Mesendoderm (in vitro differentiated cells): ENCODE results near the gene DCC.

Experiments used
- DNase-seq: peaks from one replicate; pipeline ENCODE4 v3.0.0; 2013
- H2AK5ac ChIP-seq: 2 replicates; pipeline ENCODE4 v1.6.1; 2013; ENCODE audit warnings: low read length, inconsistent platforms
- H2BK120ac ChIP-seq: 2 replicates; pipeline ENCODE4 v1.6.1; 2013; ENCODE audit warnings: low read depth, mild to moderate bottlenecking, low read length, moderate library complexity, mixed read lengths
- H2BK15ac ChIP-seq: replicated peaks from 2 replicates; pipeline ENCODE4 v1.6.1; 2013; ENCODE audit warnings: low read depth, mild to moderate bottlenecking, moderate library complexity
- H2BK5ac ChIP-seq: 2 replicates; pipeline ENCODE4 v1.6.1; 2013; ENCODE audit warnings: low read length, inconsistent platforms
- H3K18ac ChIP-seq: 2 replicates; pipeline ENCODE4 v1.6.1; 2013; ENCODE audit warnings: mild to moderate bottlenecking, low read length, mixed read lengths
- H3K23ac ChIP-seq: one replicate; pipeline ENCODE4 v1.6.1; 2013; ENCODE audit warnings: low read length
- H3K27ac ChIP-seq: 2 replicates; pipeline ENCODE4 v1.5.1; 2013; ENCODE audit warnings: low read depth, mild to moderate bottlenecking, inconsistent platforms, low read length, moderate library complexity
- H3K27me3 ChIP-seq: 2 replicates; pipeline ENCODE4 v1.6.1; 2013; ENCODE audit warnings: low read length, control low read depth, mild to moderate bottlenecking, inconsistent platforms; ENCODE audit not compliant: insufficient read depth, poor library complexity
- H3K36me3 ChIP-seq: 2 replicates; pipeline ENCODE4 v1.6.1; 2013; ENCODE audit warnings: low read length, inconsistent platforms; ENCODE audit not compliant: control insufficient read depth, insufficient read depth
- H3K4ac ChIP-seq: one replicate; pipeline ENCODE4 v1.6.1; 2013; ENCODE audit warnings: low read depth, mild to moderate bottlenecking, low read length, moderate library complexity
- H3K4me1 ChIP-seq: 2 replicates; pipeline ENCODE4 v1.6.1; 2013; ENCODE audit warnings: low read depth, low read length, inconsistent platforms; ENCODE audit not compliant: control insufficient read depth
- H3K4me2 ChIP-seq: 2 replicates; pipeline ENCODE4 v1.6.1; 2013; ENCODE audit warnings: low read length
- H3K4me3 ChIP-seq: 2 replicates; pipeline ENCODE4 v1.5.1; 2013; ENCODE audit warnings: mild to moderate bottlenecking, low read length
- H3K56ac ChIP-seq: one replicate; pipeline ENCODE4 v1.6.1; 2013; ENCODE audit warnings: low read length
- H3K79me1 ChIP-seq: 2 replicates; pipeline ENCODE4 v1.6.1; 2013; ENCODE audit warnings: low read length, inconsistent platforms
- H3K79me2 ChIP-seq: 2 replicates; pipeline ENCODE4 v1.6.1; 2013; ENCODE audit warnings: mild to moderate bottlenecking, low read length; ENCODE audit not compliant: control insufficient read depth, insufficient read depth
- H3K9ac ChIP-seq: 2 replicates; pipeline ENCODE4 v1.6.1; 2013; ENCODE audit warnings: low read length, inconsistent platforms
- H4K5ac ChIP-seq: one replicate; pipeline ENCODE4 v1.6.1; 2013; ENCODE audit warnings: low read length
- H4K8ac ChIP-seq: one replicate; pipeline ENCODE4 v1.6.1; 2013; ENCODE audit warnings: low read depth, mild to moderate bottlenecking, control low read depth, low read length, moderate library complexity
- WGBS: extraction: QIAGEN DNeasy Blood & Tissue Kit; methylation state at CpG from one replicate; pipeline ENCODE4 v1.1.7; 2013; ENCODE audit warnings: low lambda C conversion rate, missing lambda C conversion rate; ENCODE audit not compliant: insufficient coverage; ENCODE audit errors: extremely low coverage; 5-methylcytosine and 5-hydroxymethylcytosine counted together

DCC gene

DNA sequence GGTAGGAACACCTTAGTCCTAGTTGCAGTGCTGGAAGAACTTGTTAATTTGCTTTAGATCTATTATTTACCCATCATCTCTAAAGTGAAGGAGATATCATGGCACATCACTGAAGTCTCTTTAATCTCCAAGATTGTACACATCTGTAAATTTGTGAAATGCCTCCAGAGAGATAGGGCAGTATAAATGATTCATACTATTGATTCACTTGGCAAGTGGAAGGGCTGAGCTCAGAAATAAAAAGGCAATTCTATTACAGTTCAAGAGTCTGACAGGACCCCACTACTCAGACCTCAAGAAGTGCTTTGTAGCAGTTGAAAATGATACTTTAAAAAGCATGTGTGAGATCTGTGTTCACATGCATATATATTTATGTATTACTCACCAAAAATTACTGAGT lies 489.3 kb downstream of the DCC start:
- H3K4me2 ChIP-seq = no peak overlapping the region
- no peak for DNase-seq
- no peak overlapping the region for H3K23ac ChIP-seq
- no peaks in the 10 kb centered on the region for H3K79me1 ChIP-seq
- H3K4me3 ChIP-seq = no peak overlapping the region
- H3K56ac ChIP-seq = no peak overlapping the region
- no peak overlapping the region for H4K5ac ChIP-seq
- H3K4me1 ChIP-seq = no peaks in the 10 kb centered on the region
- H4K8ac ChIP-seq = no peak overlapping the region
- H3K36me3 ChIP-seq = no peaks in the 10 kb centered on the region
- no peak overlapping the region for H2BK5ac ChIP-seq
- no peak overlapping the region for H3K18ac ChIP-seq
- H2BK120ac ChIP-seq = no peak overlapping the region
- H3K27ac ChIP-seq = no peak overlapping the region
- no peak overlapping the region for H3K4ac ChIP-seq
- H2AK5ac ChIP-seq = no peak overlapping the region
- H3K9ac ChIP-seq = no peak overlapping the region
- no peaks in the 10 kb centered on the region for H3K27me3 ChIP-seq
- no peaks in the 10 kb centered on the region for H3K79me2 ChIP-seq
- no peak overlapping the region for H2BK15ac ChIP-seq

DNA sequence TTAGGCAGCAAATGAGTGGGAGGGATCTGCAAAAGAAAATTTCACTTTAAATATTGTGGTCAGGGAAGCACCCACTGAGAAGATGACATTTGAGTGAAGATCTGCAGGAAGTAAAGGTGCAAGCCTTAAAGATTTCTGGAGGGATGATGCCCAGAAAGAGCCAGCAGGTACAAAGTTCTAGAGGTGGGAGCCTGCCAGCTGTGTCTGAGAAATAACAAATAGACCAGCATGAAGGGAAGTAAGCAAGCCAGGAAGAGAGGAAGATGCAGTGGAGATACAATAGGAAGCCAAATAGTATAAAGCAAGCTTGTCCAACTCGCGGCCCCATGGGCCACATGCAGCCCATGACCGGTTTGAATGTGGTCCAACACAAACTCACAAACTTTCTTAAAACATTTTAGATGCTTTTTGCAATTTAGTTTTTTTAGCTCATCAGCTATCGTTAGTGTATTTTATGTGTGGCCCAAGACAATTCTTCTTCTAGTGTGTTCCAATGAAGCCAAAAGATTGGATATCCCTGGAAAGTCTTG lies 489.9 kb downstream of the DCC start:
- no peak for DNase-seq
- no peaks in the 10 kb centered on the region for H3K79me2 ChIP-seq
- H3K23ac ChIP-seq = no peak overlapping the region
- H3K56ac ChIP-seq = no peak overlapping the region
- H4K8ac ChIP-seq = no peak overlapping the region
- H2BK5ac ChIP-seq = no peak overlapping the region
- no peaks in the 10 kb centered on the region for H3K36me3 ChIP-seq
- H3K4me2 ChIP-seq = no peak overlapping the region
- H3K9ac ChIP-seq = no peak overlapping the region
- no peak overlapping the region for H3K4ac ChIP-seq
- H2BK120ac ChIP-seq = no peak overlapping the region
- H2BK15ac ChIP-seq = no peak overlapping the region
- no peaks in the 10 kb centered on the region for H3K79me1 ChIP-seq
- no CpG with 5 or more reads among the region's 4 CpGs for WGBS
- H3K4me1 ChIP-seq = no peaks in the 10 kb centered on the region
- no peaks in the 10 kb centered on the region for H3K27me3 ChIP-seq
- no peak overlapping the region for H2AK5ac ChIP-seq
- H3K18ac ChIP-seq = no peak overlapping the region
- no peak overlapping the region for H4K5ac ChIP-seq
- H3K27ac ChIP-seq = no peak overlapping the region
- no peak overlapping the region for H3K4me3 ChIP-seq

DNA sequence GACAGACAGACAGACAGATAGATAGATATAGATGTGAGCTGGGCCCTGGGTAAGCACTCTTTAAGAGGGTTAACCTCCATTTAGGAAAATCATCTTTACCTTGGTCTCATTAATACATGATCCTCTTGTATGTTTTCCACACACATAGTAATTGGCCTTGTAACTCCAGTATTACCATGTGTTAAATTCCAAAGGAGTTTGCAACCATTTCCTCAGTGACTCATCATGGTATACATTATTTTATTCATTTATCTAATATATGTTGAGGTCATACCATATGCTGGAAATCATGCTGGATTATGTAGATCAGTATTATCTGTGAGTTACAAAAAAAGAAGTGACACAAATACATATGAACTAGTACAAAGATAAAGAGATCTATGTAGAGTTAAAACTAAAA lies 504.3 kb downstream of the DCC start:
- Histone ChIP-seq H3K4me3 (no peak overlapping the region), H3K9ac (no peak overlapping the region), H3K4me2 (no peak overlapping the region), H3K4ac (no peak overlapping the region), H3K18ac (no peak overlapping the region), H3K27me3 (no peaks in the 10 kb centered on the region), H3K79me1 (no peaks in the 10 kb centered on the region), H3K4me1 (no peaks in the 10 kb centered on the region), H3K79me2 (no peaks in the 10 kb centered on the region), H2AK5ac (no peak overlapping the region), H4K8ac (no peak overlapping the region), H4K5ac (no peak overlapping the region), H3K23ac (no peak overlapping the region), H3K56ac (no peak overlapping the region), H3K27ac (no peak overlapping the region), H3K36me3 (no peaks in the 10 kb centered on the region), H2BK15ac (no peak overlapping the region), H2BK120ac (no peak overlapping the region), H2BK5ac (no peak overlapping the region)
- DNase-seq = no peak

DNA sequence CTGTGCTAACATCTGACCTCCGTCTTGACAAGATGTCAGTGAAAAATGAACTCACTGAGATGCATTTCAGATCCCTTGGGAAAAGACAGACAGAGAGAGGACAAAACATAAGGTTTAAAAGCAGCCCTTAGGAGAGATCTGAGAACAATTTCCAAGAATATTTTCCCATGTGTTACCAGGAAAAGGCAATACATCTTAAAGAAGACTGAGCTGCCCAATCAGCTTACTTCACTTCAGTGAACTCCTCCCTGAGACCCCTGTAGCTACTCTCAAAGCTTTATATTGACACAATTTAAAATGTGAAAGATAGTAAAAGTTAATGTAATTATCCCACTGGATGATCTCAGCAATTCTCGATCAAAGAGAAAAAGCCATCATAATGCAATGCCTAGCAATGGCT lies 505.0 kb downstream of the DCC start:
- H3K27ac ChIP-seq = no peak overlapping the region
- H2BK5ac ChIP-seq = no peak overlapping the region
- DNase-seq = no peak
- no peak overlapping the region for H3K18ac ChIP-seq
- H3K4ac ChIP-seq = no peak overlapping the region
- WGBS = no CpG with 5 or more reads among the region's 2 CpGs
- H2BK120ac ChIP-seq = no peak overlapping the region
- no peak overlapping the region for H3K23ac ChIP-seq
- no peak overlapping the region for H3K4me2 ChIP-seq
- H3K4me1 ChIP-seq = no peaks in the 10 kb centered on the region
- H2AK5ac ChIP-seq = no peak overlapping the region
- no peak overlapping the region for H3K4me3 ChIP-seq
- no peak overlapping the region for H4K5ac ChIP-seq
- no peak overlapping the region for H2BK15ac ChIP-seq
- H3K56ac ChIP-seq = no peak overlapping the region
- H3K27me3 ChIP-seq = no peaks in the 10 kb centered on the region
- H3K36me3 ChIP-seq = no peaks in the 10 kb centered on the region
- H3K79me1 ChIP-seq = no peaks in the 10 kb centered on the region
- H3K79me2 ChIP-seq = no peaks in the 10 kb centered on the region
- H4K8ac ChIP-seq = no peak overlapping the region
- H3K9ac ChIP-seq = no peak overlapping the region

DNA sequence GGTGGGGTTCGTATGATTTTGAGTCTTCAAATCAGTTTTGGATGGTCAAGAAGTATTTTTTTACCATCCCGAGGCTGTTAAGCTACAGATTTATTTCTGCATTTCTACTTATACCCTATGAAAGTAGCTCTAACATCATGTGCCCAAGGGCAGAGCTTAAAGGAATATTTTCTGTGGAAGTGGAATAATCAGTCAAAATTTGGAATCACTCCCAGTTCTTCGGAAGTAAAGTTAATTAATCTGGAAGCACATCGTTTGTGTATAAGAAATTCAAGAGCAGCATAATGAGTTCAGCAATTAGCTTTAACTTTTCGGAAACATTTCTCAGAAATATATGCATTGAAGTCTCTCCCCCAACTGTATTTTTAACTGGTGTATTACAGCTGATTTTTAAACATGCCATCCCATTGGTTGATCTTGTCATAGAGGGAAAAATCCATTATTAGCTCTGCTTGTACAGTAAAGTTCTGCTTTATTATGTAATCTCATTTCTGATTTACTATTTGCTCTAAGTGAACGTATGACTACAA lies 510.1 kb downstream of the DCC start:
- no peak for DNase-seq
- Histone ChIP-seq H3K79me1 (no peaks in the 10 kb centered on the region), H2BK5ac (no peak overlapping the region), H2AK5ac (no peak overlapping the region), H3K9ac (no peak overlapping the region), H3K4me1 (no peaks in the 10 kb centered on the region), H2BK15ac (no peak overlapping the region), H3K79me2 (no peaks in the 10 kb centered on the region), H3K23ac (no peak overlapping the region), H3K4ac (no peak overlapping the region), H3K18ac (no peak overlapping the region), H4K5ac (no peak overlapping the region), H3K4me3 (no peak overlapping the region), H4K8ac (no peak overlapping the region), H3K27ac (no peak overlapping the region), H2BK120ac (no peak overlapping the region), H3K4me2 (no peak overlapping the region), H3K56ac (no peak overlapping the region), H3K27me3 (no peaks in the 10 kb centered on the region), H3K36me3 (no peaks in the 10 kb centered on the region)
- no CpG with 5 or more reads among the region's 6 CpGs for WGBS

DNA sequence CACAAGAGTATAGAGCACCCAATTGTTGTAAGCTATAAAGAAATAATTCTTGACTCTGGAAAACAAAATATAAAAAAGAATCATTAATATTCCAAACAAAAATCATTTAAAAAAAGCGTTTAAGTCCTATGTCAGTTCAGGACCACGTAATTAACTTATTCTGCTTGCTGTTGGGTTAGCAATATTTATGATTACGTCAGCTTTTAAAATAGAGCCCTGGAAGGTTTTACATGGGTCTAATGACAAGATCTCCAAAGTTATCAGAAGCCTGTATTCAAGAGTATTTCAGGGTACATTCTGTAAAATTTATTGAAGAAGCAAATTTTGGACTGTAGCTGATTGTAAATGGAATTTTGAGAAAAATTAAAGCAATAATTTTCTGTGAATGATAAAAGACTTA lies 521.6 kb downstream of the DCC start:
- DNase-seq = no peak
- no peak overlapping the region for H4K8ac ChIP-seq
- H3K56ac ChIP-seq = no peak overlapping the region
- H3K27ac ChIP-seq = no peak overlapping the region
- H3K27me3 ChIP-seq = no peaks in the 10 kb centered on the region
- H3K9ac ChIP-seq = no peak overlapping the region
- no peak overlapping the region for H3K4me2 ChIP-seq
- no peak overlapping the region for H3K4ac ChIP-seq
- H3K79me2 ChIP-seq = no peaks in the 10 kb centered on the region
- H2AK5ac ChIP-seq = no peak overlapping the region
- H3K36me3 ChIP-seq = no peaks in the 10 kb centered on the region
- no peak overlapping the region for H3K4me3 ChIP-seq
- H2BK15ac ChIP-seq = no peak overlapping the region
- H3K23ac ChIP-seq = no peak overlapping the region
- H3K4me1 ChIP-seq = no peaks in the 10 kb centered on the region
- H4K5ac ChIP-seq = no peak overlapping the region
- no peak overlapping the region for H2BK120ac ChIP-seq
- H3K79me1 ChIP-seq = no peaks in the 10 kb centered on the region
- no peak overlapping the region for H2BK5ac ChIP-seq
- no CpG with 5 or more reads among the region's 3 CpGs for WGBS
- H3K18ac ChIP-seq = no peak overlapping the region
